ENCODE measurements around the gene TSHZ1. TPM values are rescaled to one million over a fixed set of nuclear protein-coding genes. Genes with fewer than 3 reads are reported as not detected.

Gene TSHZ1
- total RNA-seq, 1 donor = 10.5 TPM

DNA sequence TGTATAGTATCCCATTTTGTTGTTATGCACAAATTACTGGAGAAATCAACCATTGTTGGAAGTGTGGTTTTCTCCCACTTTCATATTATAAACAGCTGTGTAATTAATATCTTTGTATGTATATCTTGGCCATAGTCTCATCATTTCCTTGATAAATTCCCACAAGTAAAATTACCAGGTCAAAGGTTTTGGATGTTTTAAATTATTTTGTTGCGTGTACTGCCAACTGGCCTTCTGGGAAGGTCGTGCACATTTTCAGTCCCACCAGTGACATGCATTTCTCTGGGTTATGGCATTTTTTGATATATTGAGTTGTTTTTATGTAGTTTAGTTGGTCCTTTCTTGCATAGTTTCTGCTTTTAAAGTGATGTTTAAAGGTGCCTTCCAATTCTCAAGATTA lies 41.5 kb downstream of the TSHZ1 start:
- TF ChIP-seq, protein P1, sequence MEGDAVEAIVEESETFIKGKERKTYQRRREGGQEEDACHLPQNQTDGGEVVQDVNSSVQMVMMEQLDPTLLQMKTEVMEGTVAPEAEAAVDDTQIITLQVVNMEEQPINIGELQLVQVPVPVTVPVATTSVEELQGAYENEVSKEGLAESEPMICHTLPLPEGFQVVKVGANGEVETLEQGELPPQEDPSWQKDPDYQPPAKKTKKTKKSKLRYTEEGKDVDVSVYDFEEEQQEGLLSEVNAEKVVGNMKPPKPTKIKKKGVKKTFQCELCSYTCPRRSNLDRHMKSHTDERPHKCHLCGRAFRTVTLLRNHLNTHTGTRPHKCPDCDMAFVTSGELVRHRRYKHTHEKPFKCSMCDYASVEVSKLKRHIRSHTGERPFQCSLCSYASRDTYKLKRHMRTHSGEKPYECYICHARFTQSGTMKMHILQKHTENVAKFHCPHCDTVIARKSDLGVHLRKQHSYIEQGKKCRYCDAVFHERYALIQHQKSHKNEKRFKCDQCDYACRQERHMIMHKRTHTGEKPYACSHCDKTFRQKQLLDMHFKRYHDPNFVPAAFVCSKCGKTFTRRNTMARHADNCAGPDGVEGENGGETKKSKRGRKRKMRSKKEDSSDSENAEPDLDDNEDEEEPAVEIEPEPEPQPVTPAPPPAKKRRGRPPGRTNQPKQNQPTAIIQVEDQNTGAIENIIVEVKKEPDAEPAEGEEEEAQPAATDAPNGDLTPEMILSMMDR (IDR thresholded peaks at IDR 0.05; ENCODE audit: extremely low read depth, low read depth, low read length) = no peak
- Histone ChIP-seq H3K9me3 (ENCODE audit: low read depth, low read length) (no peaks in the 10 kb centered on the region), H3K4me2 (ENCODE audit: insufficient read depth, low read length) (peak overlapping the region; percentile 11), H3K27me3 (ENCODE audit: insufficient read depth, low read length) (no peaks in the 10 kb centered on the region), H3K4me3 (ENCODE audit: insufficient read depth, low read length) (no peak overlapping the region), H2AFZ (ENCODE audit: low read length) (no peak overlapping the region), H3K79me2 (ENCODE audit: insufficient read depth, low read length) (peaks cover 53% of the 10 kb centered on the region), H3K36me3 (ENCODE audit: insufficient read depth, low read length) (no peaks in the 10 kb centered on the region), H3K4me1 (ENCODE audit: insufficient read depth, low read length) (peaks cover 31% of the 10 kb centered on the region), H4K20me1 (ENCODE audit: insufficient read depth, low read length) (no peaks in the 10 kb centered on the region), H3K27ac (ENCODE audit: low read depth, low read length) (no peak overlapping the region)
- DNase-seq (ENCODE audit: insufficient read length, low spot score, missing footprints) = no peak

DNA sequence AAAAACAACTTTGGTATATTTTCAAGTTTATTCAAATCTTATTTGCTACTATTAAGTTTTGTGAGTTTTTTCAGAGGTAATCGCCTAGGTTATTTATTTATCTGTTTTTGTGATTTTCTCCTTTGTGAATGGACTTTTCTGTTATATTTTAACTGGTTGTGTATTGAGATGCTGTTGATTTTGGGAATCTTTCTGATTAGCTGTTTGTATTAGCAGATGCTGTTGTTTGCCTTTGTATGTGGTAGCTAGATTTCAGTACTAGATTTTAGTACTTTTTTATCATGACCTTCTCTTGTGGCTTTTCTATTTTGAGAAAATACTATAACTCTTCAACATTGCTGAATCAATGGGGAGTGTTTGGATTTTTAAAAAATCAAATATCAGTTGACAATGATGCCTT lies 42.4 kb downstream of the TSHZ1 start:
- Histone ChIP-seq H3K4me3 (ENCODE audit: insufficient read depth, low read length) (no peak overlapping the region), H3K27me3 (ENCODE audit: insufficient read depth, low read length) (no peaks in the 10 kb centered on the region), H3K36me3 (ENCODE audit: insufficient read depth, low read length) (no peaks in the 10 kb centered on the region), H3K9me3 (ENCODE audit: low read depth, low read length) (no peaks in the 10 kb centered on the region), H3K4me1 (ENCODE audit: insufficient read depth, low read length) (peaks cover 27% of the 10 kb centered on the region), H3K27ac (ENCODE audit: low read depth, low read length) (peak overlapping the region; percentile 17), H4K20me1 (ENCODE audit: insufficient read depth, low read length) (no peaks in the 10 kb centered on the region), H3K79me2 (ENCODE audit: insufficient read depth, low read length) (peaks cover 56% of the 10 kb centered on the region), H2AFZ (ENCODE audit: low read length) (peak overlapping the region; percentile 86), H3K4me2 (ENCODE audit: insufficient read depth, low read length) (peak overlapping the region; percentile 48)
- DNase-seq (ENCODE audit: insufficient read length, low spot score, missing footprints) = no peak
- TF ChIP-seq, protein P1 (IDR thresholded peaks at IDR 0.05; ENCODE audit: extremely low read depth, low read depth, low read length) = no peak

DNA sequence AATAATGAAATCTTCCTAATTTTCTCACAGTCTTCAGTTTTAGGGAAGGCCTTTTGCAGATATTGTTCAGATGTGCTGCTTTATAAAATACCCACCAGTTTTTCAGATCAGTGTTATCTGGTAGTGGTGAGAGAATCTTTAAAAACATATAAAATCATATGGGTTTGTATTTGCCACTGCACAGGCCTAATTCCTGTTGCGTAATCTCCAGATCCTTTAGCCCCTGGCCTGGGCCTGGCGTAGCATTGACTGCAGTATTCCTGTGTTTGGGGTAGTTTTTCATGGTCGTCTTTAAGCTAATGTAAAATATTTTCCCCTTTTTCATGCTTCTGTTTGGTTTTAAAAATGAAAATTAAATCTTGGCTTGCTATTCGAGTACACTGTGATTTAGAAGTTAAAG lies 43.2 kb downstream of the TSHZ1 start:
- Histone ChIP-seq H3K4me1 (ENCODE audit: insufficient read depth, low read length) (peaks cover 21% of the 10 kb centered on the region), H3K27me3 (ENCODE audit: insufficient read depth, low read length) (no peaks in the 10 kb centered on the region), H3K4me3 (ENCODE audit: insufficient read depth, low read length) (peak overlapping the region; percentile 29), H3K27ac (ENCODE audit: low read depth, low read length) (peak overlapping the region; percentile 49), H3K9me3 (ENCODE audit: low read depth, low read length) (no peaks in the 10 kb centered on the region), H2AFZ (ENCODE audit: low read length) (peak overlapping the region; percentile 86), H3K79me2 (ENCODE audit: insufficient read depth, low read length) (peaks cover 52% of the 10 kb centered on the region), H3K4me2 (ENCODE audit: insufficient read depth, low read length) (peak overlapping the region; percentile 48), H4K20me1 (ENCODE audit: insufficient read depth, low read length) (no peaks in the 10 kb centered on the region), H3K36me3 (ENCODE audit: insufficient read depth, low read length) (no peaks in the 10 kb centered on the region)
- TF ChIP-seq, protein P1 (IDR thresholded peaks at IDR 0.05; ENCODE audit: extremely low read depth, low read depth, low read length) = no peak
- DNase-seq (ENCODE audit: insufficient read length, low spot score, missing footprints) = no peak

DNA sequence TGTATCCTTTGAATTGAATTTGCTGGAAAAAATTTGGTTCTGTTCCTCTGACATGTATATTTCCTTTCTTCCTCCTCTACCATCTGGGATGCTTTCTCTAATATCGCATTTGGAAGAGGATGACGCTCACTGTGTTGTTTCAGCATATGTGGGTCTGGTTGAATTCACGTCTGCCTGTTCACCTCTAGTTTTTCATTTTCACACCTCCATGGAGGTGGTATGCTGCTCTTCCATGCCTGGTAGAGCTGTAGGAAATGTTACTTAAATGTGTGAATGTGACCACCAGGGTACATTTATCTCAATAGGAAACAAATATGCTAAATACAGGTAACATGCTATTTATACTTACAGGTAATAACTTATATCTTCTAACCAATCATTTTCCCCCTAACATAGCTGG lies 44.5 kb downstream of the TSHZ1 start:
- Histone ChIP-seq H3K36me3 (ENCODE audit: insufficient read depth, low read length) (no peaks in the 10 kb centered on the region), H3K4me3 (ENCODE audit: insufficient read depth, low read length) (no peak overlapping the region), H3K4me2 (ENCODE audit: insufficient read depth, low read length) (no peak overlapping the region), H3K9me3 (ENCODE audit: low read depth, low read length) (no peaks in the 10 kb centered on the region), H4K20me1 (ENCODE audit: insufficient read depth, low read length) (no peaks in the 10 kb centered on the region), H3K27ac (ENCODE audit: low read depth, low read length) (no peak overlapping the region), H3K4me1 (ENCODE audit: insufficient read depth, low read length) (peaks cover 20% of the 10 kb centered on the region), H3K27me3 (ENCODE audit: insufficient read depth, low read length) (no peaks in the 10 kb centered on the region), H3K79me2 (ENCODE audit: insufficient read depth, low read length) (peaks cover 39% of the 10 kb centered on the region), H2AFZ (ENCODE audit: low read length) (no peak overlapping the region)
- TF ChIP-seq, protein P1 (IDR thresholded peaks at IDR 0.05; ENCODE audit: extremely low read depth, low read depth, low read length) = no peak
- no peak for DNase-seq (ENCODE audit: insufficient read length, low spot score, missing footprints)
